Measurements from ENCODE around the gene HAVCR1. TPM values are rescaled to one million over a fixed set of nuclear protein-coding genes. Genes with fewer than 3 reads are reported as not detected.

Gene HAVCR1
- total and polyA plus RNA-seq, 4 donors, result 0.12 to 0.46 (median 0.36) TPM

DNA sequence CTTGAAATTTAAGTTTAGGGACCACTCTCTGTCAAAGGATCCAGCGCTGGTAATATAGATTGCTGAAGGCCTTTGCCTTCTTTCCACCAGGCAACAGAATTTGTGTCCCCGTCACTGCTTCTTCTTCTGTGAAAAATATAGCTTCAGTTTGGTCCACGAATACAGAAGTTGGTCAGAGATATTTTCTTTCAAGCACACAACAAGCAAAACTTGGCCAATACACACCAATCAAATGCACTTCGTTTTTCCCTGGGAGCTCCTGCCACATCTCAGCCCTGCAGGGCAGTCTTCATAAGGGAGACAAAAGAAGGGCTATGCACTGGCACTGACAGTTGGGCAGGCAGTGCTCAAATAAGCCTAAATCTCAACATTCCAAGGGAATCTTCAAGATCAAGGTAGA lies 27.0 kb upstream of the HAVCR1 start:
- H3K4me1 ChIP-seq (ENCODE audit: control insufficient read depth in 5 of 5, insufficient read depth in 5 of 5, low read length in 5 of 5), result no peaks in the 10 kb centered on the region
- no peak overlapping the region for H3K4me3 ChIP-seq
- no peak for ATAC-seq (ENCODE audit: insufficient read depth, low FRiP score)
- no peaks in the 10 kb centered on the region for H3K9me3 ChIP-seq (ENCODE audit: control insufficient read depth in 4 of 4, insufficient read depth in 3 of 4, low read length in 3 of 4)
- no peaks in the 10 kb centered on the region for H3K27me3 ChIP-seq (ENCODE audit: control insufficient read depth in 3 of 3, insufficient read depth in 3 of 3, low read length in 2 of 3)
- no peak overlapping the region for H3K9ac ChIP-seq (ENCODE audit: insufficient read depth in 1 of 2, low read length in 2 of 2)
- DNase-seq, result no peak
- H3K27ac ChIP-seq (ENCODE audit: low read depth in 1 of 2, low read length in 1 of 2), result no peak overlapping the region
- WGBS, 2 donors, result 61 to 80% methylated on average over 4 of the region's 4 CpGs
- H3K36me3 ChIP-seq (ENCODE audit: control insufficient read depth in 4 of 4, insufficient read depth in 4 of 4, low read length in 4 of 4), result no peaks in the 10 kb centered on the region
- TF ChIP-seq, protein P1, sequence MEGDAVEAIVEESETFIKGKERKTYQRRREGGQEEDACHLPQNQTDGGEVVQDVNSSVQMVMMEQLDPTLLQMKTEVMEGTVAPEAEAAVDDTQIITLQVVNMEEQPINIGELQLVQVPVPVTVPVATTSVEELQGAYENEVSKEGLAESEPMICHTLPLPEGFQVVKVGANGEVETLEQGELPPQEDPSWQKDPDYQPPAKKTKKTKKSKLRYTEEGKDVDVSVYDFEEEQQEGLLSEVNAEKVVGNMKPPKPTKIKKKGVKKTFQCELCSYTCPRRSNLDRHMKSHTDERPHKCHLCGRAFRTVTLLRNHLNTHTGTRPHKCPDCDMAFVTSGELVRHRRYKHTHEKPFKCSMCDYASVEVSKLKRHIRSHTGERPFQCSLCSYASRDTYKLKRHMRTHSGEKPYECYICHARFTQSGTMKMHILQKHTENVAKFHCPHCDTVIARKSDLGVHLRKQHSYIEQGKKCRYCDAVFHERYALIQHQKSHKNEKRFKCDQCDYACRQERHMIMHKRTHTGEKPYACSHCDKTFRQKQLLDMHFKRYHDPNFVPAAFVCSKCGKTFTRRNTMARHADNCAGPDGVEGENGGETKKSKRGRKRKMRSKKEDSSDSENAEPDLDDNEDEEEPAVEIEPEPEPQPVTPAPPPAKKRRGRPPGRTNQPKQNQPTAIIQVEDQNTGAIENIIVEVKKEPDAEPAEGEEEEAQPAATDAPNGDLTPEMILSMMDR (IDR thresholded peaks at IDR 0.05; ENCODE audit: control extremely low read depth, extremely low read depth), result no peak

- H3K27me3 ChIP-seq (ENCODE audit: control insufficient read depth in 3 of 3, insufficient read depth in 3 of 3, low read length in 2 of 3), result no peaks in the 10 kb centered on the region
- 59 to 81% methylated on average over 2 of the region's 2 CpGs for WGBS, 2 donors
- TF ChIP-seq, protein P1 (IDR thresholded peaks at IDR 0.05; ENCODE audit: control extremely low read depth, extremely low read depth), result no peak
Measured at GRCh38 chr5:157080286-157080685, 21.4 kb upstream of the HAVCR1 start.

GRCh38 chr5:157076558-157076957 lies 17.6 kb upstream of the HAVCR1 start:
- TF ChIP-seq, protein P1 (IDR thresholded peaks at IDR 0.05; ENCODE audit: control extremely low read depth, extremely low read depth), result no peak
- Histone ChIP-seq H3K27me3 (ENCODE audit: control insufficient read depth in 3 of 3, insufficient read depth in 3 of 3, low read length in 2 of 3) (no peaks in the 10 kb centered on the region), H3K4me3 (no peak overlapping the region), H3K9ac (ENCODE audit: insufficient read depth in 1 of 2, low read length in 2 of 2) (no peak overlapping the region), H3K4me1 (ENCODE audit: control insufficient read depth in 5 of 5, insufficient read depth in 5 of 5, low read length in 5 of 5) (no peaks in the 10 kb centered on the region), H3K9me3 (ENCODE audit: control insufficient read depth in 4 of 4, insufficient read depth in 3 of 4, low read length in 3 of 4) (no peaks in the 10 kb centered on the region), H3K27ac (ENCODE audit: low read depth in 1 of 2, low read length in 1 of 2) (no peak overlapping the region), H3K36me3 (ENCODE audit: control insufficient read depth in 4 of 4, insufficient read depth in 4 of 4, low read length in 4 of 4) (no peaks in the 10 kb centered on the region)
- ATAC-seq (ENCODE audit: insufficient read depth, low FRiP score) (no peak), DNase-seq (no peak)
- 69 to 76% methylated on average over 4 of the region's 4 CpGs for WGBS, 2 donors

More at GRCh38 chr5:157080286-157080685, 21.4 kb upstream of the HAVCR1 start:
- DNase-seq, result no peak
- no peak overlapping the region for H3K4me3 ChIP-seq
- no peak overlapping the region for H3K9ac ChIP-seq (ENCODE audit: insufficient read depth in 1 of 2, low read length in 2 of 2)
- H3K36me3 ChIP-seq (ENCODE audit: control insufficient read depth in 4 of 4, insufficient read depth in 4 of 4, low read length in 4 of 4), result no peaks in the 10 kb centered on the region
- no peak overlapping the region for H3K27ac ChIP-seq (ENCODE audit: low read depth in 1 of 2, low read length in 1 of 2)
- no peaks in the 10 kb centered on the region for H3K9me3 ChIP-seq (ENCODE audit: control insufficient read depth in 4 of 4, insufficient read depth in 3 of 4, low read length in 3 of 4)
- H3K4me1 ChIP-seq (ENCODE audit: control insufficient read depth in 5 of 5, insufficient read depth in 5 of 5, low read length in 5 of 5), result no peaks in the 10 kb centered on the region
- ATAC-seq (ENCODE audit: insufficient read depth, low FRiP score), result no peak

DNA sequence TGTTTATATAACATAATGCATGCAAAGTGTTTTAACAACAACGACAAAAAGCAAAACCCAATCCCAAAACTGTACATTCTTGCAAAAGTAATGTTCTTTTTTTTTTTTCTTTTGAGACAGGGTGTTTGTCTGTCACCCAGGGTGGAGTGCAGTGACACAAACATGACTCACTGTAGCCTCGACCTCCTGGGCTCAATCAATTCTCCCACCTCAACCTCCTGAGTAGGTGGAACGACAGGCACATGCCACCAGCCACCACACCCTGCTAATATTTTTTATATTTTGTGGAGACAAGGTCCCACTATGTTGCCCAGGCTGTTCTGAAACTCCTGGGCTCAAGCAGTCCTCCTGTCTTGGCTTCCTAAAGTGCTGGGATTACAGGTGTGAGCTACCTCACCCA lies 13.6 kb upstream of the HAVCR1 start:
- TF ChIP-seq, protein P1 (IDR thresholded peaks at IDR 0.05; ENCODE audit: control extremely low read depth, extremely low read depth), result no peak
- H3K27me3 ChIP-seq (ENCODE audit: control insufficient read depth in 3 of 3, insufficient read depth in 3 of 3, low read length in 2 of 3), result no peaks in the 10 kb centered on the region

More for the DNA sequence above, 13.6 kb upstream of the HAVCR1 start:
- DNase-seq (no peak), ATAC-seq (ENCODE audit: insufficient read depth, low FRiP score) (no peak)
- H3K9me3 ChIP-seq (ENCODE audit: control insufficient read depth in 4 of 4, insufficient read depth in 3 of 4, low read length in 3 of 4), result no peaks in the 10 kb centered on the region
- H3K9ac ChIP-seq (ENCODE audit: insufficient read depth in 1 of 2, low read length in 2 of 2), result no peak overlapping the region
- 65 to 72% methylated on average over 3 of the region's 3 CpGs for WGBS, 2 donors
- H3K36me3 ChIP-seq (ENCODE audit: control insufficient read depth in 4 of 4, insufficient read depth in 4 of 4, low read length in 4 of 4), result no peaks in the 10 kb centered on the region
- no peak overlapping the region for H3K27ac ChIP-seq (ENCODE audit: low read depth in 1 of 2, low read length in 1 of 2)
- H3K4me1 ChIP-seq (ENCODE audit: control insufficient read depth in 5 of 5, insufficient read depth in 5 of 5, low read length in 5 of 5), result no peaks in the 10 kb centered on the region
- H3K4me3 ChIP-seq, result no peak overlapping the region
